Esophagus muscularis mucosa (tissue), 4 donors: Measurements from ENCODE around the gene ULBP2. TPM values are rescaled to one million over a fixed set of nuclear protein-coding genes. Genes with fewer than 3 reads are reported as not detected.
A peak's percentile ranks its signal among the peaks of the same experiment; 100 is the strongest.
"Not testable (repeated sequence)": the region's sequence is repeated elsewhere in the genome, so short reads cannot be mapped to it uniquely, and the experiment has no call there.

Experiments used
- DNase-seq: peaks from one replicate; pipeline ENCODE4 v3.0.0-alpha.2; 2017; ENCODE audit errors: extremely low spot score
- H3K27ac ChIP-seq, 4 donors: fragments of 200-600 bp; sonication (generic); replicated peaks in 1 of 4; 1 replicate in 3 of 4; 2 replicates in 1 of 4; pipeline ENCODE4 v1.5.1; 2016 to 2019; ENCODE audit warnings: mild to moderate bottlenecking in 1 of 4
- H3K27me3 ChIP-seq, 4 donors: fragments of 200-600 bp; sonication (generic); one replicate each; pipeline versions ENCODE4 v1.5.1 to v1.6.0; 2016 to 2019
- H3K36me3 ChIP-seq, 4 donors: fragments of 200-600 bp; sonication (generic); one replicate each; pipeline ENCODE4 v1.5.1; 2016 to 2019
- H3K4me1 ChIP-seq, 4 donors: fragments of 200-600 bp; sonication (generic); one replicate each; pipeline ENCODE4 v1.5.1; 2016 to 2019
- H3K4me3 ChIP-seq, 4 donors: fragments of 200-600 bp; sonication (generic); 1 replicate in 2 of 4; 2 replicates in 2 of 4; pipeline ENCODE4 v1.5.1; 2016 to 2019; ENCODE audit warnings: mild to moderate bottlenecking in 4 of 4, moderate library complexity in 1 of 4
- H3K9me3 ChIP-seq, 4 donors: fragments of 200-600 bp; sonication (generic); 1 replicate in 3 of 4; 2 replicates in 1 of 4; pipeline ENCODE4 v1.5.1; 2016 to 2019
- CTCF ChIP-seq, 3 experiments: fragments of 200-600 bp in 2 of 3; fragments of 450-650 bp in 1 of 3; sonication (generic) in 2 of 3; IDR thresholded peaks; one replicate each; pipeline ENCODE4 v1.5.1; 2017 to 2019; ENCODE audit warnings: antibody characterized with exemption in 3 of 3, mild to moderate bottlenecking in 2 of 3, moderate library complexity in 1 of 3
- EP300 ChIP-seq: sonication (generic); formaldehyde crosslinking; IDR thresholded peaks from one replicate; pipeline ENCODE4 v1.6.1; 2017; ENCODE audit warnings: antibody characterized with exemption
- POLR2A ChIP-seq: fragments of 450-650 bp; IDR thresholded peaks from one replicate; pipeline ENCODE4 v1.6.1; 2017; ENCODE audit warnings: antibody characterized with exemption, moderate library complexity, mild to moderate bottlenecking, low read depth
- POLR2AphosphoS5 ChIP-seq, 2 donors: sonication (generic); formaldehyde crosslinking; IDR thresholded peaks; one replicate each; pipeline ENCODE4 v1.6.1; 2017; ENCODE audit warnings: antibody characterized with exemption in 2 of 2
- WGBS: methylation state at CpG from one replicate; pipeline ENCODE4 v1.1.5; 2018; 5-methylcytosine and 5-hydroxymethylcytosine counted together
- intact Hi-C: fragments of 100-400 bp; cut with DNase I; formaldehyde crosslinking; loops from one replicate; pipeline ENCODE4 v1.15.1; 2023
- total RNA-seq, 4 donors: library from RNA; depleted of rRNA; stranded (reverse); fragments of >200 nt; gene quantifications; one replicate each; pipeline versions ENCODE4 v1.1.0 to v1.2.1, GENCODE V29; 2016

Gene ULBP2
- total RNA-seq, 4 donors from 2014 or later = 0.39 TPM; not detected in 3

DNA sequence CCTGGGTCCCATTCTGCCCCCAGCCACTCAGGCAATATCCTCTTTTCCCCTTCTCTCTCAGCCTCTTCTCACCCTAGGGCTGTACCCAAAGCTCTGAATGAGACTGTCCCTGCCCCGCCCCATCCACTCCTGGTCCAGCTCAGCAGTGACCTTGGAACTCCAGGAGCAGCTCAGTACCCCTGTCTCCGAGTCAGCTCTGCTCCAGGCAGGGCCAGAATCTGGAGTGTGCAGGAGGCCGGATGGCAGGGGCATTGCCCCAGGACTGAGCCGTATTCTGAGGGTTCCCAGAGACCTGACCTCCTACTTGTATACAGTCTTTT lies 16.9 kb upstream of the ULBP2 start:
- peaks cover 0 to 30% (median 4%) of the 10 kb centered on the region in 4 donors for H3K27me3 ChIP-seq
- H3K4me1 ChIP-seq = peaks cover 20 to 39% (median 34%) of the 10 kb centered on the region in 4 donors
- intact Hi-C loops = no loop called here
- no peak overlapping the region for H3K27ac ChIP-seq
- no peak for TF ChIP-seq POLR2AphosphoS5 (IDR thresholded peaks at IDR 0.05)
- TF ChIP-seq EP300 = no peak
- TF ChIP-seq CTCF (IDR thresholded peaks at IDR 0.05) = no peak
- no peak for TF ChIP-seq POLR2A
- no peaks in the 10 kb centered on the region for H3K36me3 ChIP-seq
- DNase-seq = no peak
- 80% methylated on average over 3 of the region's 4 CpGs for WGBS
- no peaks in the 10 kb centered on the region for H3K9me3 ChIP-seq
- H3K4me3 ChIP-seq = peak overlapping the region in 1 of 4 donors; percentile 53

- Histone ChIP-seq H3K4me1 (peaks cover 20 to 39% (median 34%) of the 10 kb centered on the region in 4 donors), H3K36me3 (no peaks in the 10 kb centered on the region), H3K27ac (peak overlapping the region in 3 of 4 donors; percentile 30 to 63 (median 35)), H3K27me3 (peaks cover 0 to 35% (median 7%) of the 10 kb centered on the region in 4 donors), H3K9me3 (no peaks in the 10 kb centered on the region), H3K4me3 (peak overlapping the region; percentile 53 to 63 (median 58))
- intact Hi-C loops = no loop called here
- WGBS = 26% methylated on average over 19 of the region's 34 CpGs
- DNase-seq = no peak
- TF ChIP-seq POLR2AphosphoS5 (IDR thresholded peaks at IDR 0.05) (no peak), POLR2A (no peak), CTCF (IDR thresholded peaks at IDR 0.05) (no peak), EP300 (no peak)
Measured at GRCh38 chr6:149925253-149925973, 16.4 kb upstream of the ULBP2 start.

GRCh38 chr6:149925974-149926777 lies 15.6 kb upstream of the ULBP2 start:
- peaks cover 0 to 43% (median 8%) of the 10 kb centered on the region in 4 donors for H3K27me3 ChIP-seq
- H3K36me3 ChIP-seq = no peaks in the 10 kb centered on the region
- no peaks in the 10 kb centered on the region for H3K9me3 ChIP-seq
- WGBS = 2% methylated on average over 29 of the region's 31 CpGs
- TF ChIP-seq CTCF (IDR thresholded peaks at IDR 0.05) (peak in 2 of 3 experiments; percentile 94 to 98), POLR2AphosphoS5 (IDR thresholded peaks at IDR 0.05) (no peak)
- peak overlapping the region in 3 of 4 donors; percentile 30 to 63 (median 35) for H3K27ac ChIP-seq
- intact Hi-C loops = loop anchor here (1.0 kb wide), 1 partner anchor 92 kb away; no protein-coding TSS in a partner anchor
- peaks cover 20 to 39% (median 34%) of the 10 kb centered on the region in 4 donors for H3K4me1 ChIP-seq
- peak; percentile 97 for DNase-seq
- peak overlapping the region; percentile 53 to 63 (median 58) for H3K4me3 ChIP-seq

- H3K9me3 ChIP-seq, H3K36me3 ChIP-seq, H3K4me3 ChIP-seq, DNase-seq, intact Hi-C loops, H3K27ac ChIP-seq: not testable (repeated sequence)
- 83% methylated on average over 4 of the region's 4 CpGs for WGBS
- Histone ChIP-seq H3K4me1 (peaks cover 20 to 39% (median 34%) of the 10 kb centered on the region in 4 donors), H3K27me3 (peaks cover 0 to 51% (median 8%) of the 10 kb centered on the region in 4 donors)
Measured at GRCh38 chr6:149927025-149927424, 14.8 kb upstream of the ULBP2 start.

DNA sequence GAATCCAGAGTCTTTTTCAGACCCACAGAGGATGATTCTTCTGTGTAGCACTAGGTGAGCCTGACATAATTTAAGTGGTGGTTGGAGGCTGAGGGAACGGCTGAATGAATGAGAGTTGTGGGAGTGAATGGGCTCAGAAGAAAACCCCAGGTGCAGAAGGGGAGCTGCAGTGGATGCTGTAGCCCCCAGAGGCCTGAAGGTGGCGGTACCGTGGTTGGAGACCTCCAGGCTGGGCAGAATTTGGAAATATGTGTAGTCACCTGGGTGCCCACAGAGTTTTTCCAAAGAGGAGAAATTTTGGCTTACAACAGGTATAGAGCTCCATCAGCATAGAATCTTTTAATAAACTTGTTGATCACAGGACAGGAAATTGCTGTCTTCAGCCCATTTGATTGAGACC lies 12.4 kb upstream of the ULBP2 start:
- Histone ChIP-seq H3K36me3 (no peaks in the 10 kb centered on the region), H3K4me3 (no peak overlapping the region), H3K9me3 (no peaks in the 10 kb centered on the region), H3K27me3 (peaks cover 0 to 69% (median 16%) of the 10 kb centered on the region in 4 donors), H3K27ac (no peak overlapping the region), H3K4me1 (peaks cover 8 to 21% (median 17%) of the 10 kb centered on the region in 4 donors)
- intact Hi-C loops = no loop called here
- no peak for DNase-seq
- WGBS = 10% methylated on average over 3 of the region's 3 CpGs
- TF ChIP-seq EP300 (no peak), CTCF (IDR thresholded peaks at IDR 0.05) (peak in 1 of 3 experiments; percentile 4), POLR2AphosphoS5 (IDR thresholded peaks at IDR 0.05) (no peak), POLR2A (no peak)
